Measurements from ENCODE around the gene TRPV5. TPM values are rescaled to one million over a fixed set of nuclear protein-coding genes. Genes with fewer than 3 reads are reported as not detected.

TRPV5 gene
- total RNA-seq, 4 donors from 2014 or later, result not detected

DNA sequence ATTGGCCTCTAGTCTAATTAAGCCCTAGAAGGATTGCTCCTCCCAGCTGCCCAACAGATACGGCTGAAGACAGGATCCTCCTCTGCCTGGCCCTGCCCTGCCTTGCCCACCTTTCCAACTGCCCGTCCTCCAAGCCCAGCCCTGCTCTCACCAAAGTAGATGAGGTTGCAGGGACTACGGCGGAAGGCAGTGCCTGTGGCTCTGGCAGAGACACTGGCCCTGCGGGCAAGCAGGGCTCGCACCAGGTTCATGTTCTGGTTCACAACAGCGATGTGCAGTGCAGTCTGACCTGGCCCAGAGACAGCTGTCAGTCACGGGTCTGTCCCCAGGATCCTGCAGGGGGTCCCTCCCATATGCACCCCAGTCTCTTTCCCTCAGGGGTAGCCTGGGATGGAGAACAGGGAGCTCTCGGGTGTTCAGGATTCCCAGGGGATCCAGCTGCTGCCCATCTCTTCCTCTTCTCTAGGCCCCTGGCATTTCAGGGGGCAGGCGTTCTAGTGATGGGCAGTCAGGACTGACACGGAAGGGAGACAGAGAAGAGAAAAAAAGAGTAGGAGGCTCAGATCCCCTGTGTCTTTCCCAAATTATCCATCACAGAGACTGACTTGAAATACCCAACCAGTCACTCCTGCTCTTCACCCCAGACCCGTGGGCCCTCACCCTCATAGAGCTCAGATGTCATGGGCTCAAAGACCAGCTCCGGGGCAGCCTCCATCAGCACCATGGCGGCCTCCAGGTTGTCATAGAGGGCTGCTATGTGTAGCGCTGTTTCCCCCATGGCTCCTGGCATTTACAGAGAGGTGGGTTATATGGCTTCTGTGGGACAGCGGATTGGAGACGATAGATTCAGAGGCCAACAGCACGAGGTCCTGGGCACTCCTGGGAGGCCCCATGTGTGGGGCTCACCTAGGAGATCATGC is 56.3 kb downstream of the TRPV5 start:
- Histone ChIP-seq H3K4me3 (no peak overlapping the region), H3K36me3 (peaks cover 2% of the 10 kb centered on the region), H3K27ac (no peak overlapping the region), H3K27me3 (peaks cover 9% of the 10 kb centered on the region), H3K4me1 (peaks cover 6% of the 10 kb centered on the region), H3K9me3 (no peaks in the 10 kb centered on the region)
- DNase-seq (ENCODE audit: low spot score in 2 of 2), result peak in 1 of 2 donors; percentile 68
- no peak for TF ChIP-seq POLR2A (IDR thresholded peaks at IDR 0.05)
- TF ChIP-seq POLR2AphosphoS5 (IDR thresholded peaks at IDR 0.05), result no peak
- TF ChIP-seq EP300 (IDR thresholded peaks at IDR 0.05), result no peak
- TF ChIP-seq, protein P1, sequence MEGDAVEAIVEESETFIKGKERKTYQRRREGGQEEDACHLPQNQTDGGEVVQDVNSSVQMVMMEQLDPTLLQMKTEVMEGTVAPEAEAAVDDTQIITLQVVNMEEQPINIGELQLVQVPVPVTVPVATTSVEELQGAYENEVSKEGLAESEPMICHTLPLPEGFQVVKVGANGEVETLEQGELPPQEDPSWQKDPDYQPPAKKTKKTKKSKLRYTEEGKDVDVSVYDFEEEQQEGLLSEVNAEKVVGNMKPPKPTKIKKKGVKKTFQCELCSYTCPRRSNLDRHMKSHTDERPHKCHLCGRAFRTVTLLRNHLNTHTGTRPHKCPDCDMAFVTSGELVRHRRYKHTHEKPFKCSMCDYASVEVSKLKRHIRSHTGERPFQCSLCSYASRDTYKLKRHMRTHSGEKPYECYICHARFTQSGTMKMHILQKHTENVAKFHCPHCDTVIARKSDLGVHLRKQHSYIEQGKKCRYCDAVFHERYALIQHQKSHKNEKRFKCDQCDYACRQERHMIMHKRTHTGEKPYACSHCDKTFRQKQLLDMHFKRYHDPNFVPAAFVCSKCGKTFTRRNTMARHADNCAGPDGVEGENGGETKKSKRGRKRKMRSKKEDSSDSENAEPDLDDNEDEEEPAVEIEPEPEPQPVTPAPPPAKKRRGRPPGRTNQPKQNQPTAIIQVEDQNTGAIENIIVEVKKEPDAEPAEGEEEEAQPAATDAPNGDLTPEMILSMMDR (IDR thresholded peaks at IDR 0.05), result no peak
- 82% methylated on average over 9 of the region's 18 CpGs for WGBS

DNA sequence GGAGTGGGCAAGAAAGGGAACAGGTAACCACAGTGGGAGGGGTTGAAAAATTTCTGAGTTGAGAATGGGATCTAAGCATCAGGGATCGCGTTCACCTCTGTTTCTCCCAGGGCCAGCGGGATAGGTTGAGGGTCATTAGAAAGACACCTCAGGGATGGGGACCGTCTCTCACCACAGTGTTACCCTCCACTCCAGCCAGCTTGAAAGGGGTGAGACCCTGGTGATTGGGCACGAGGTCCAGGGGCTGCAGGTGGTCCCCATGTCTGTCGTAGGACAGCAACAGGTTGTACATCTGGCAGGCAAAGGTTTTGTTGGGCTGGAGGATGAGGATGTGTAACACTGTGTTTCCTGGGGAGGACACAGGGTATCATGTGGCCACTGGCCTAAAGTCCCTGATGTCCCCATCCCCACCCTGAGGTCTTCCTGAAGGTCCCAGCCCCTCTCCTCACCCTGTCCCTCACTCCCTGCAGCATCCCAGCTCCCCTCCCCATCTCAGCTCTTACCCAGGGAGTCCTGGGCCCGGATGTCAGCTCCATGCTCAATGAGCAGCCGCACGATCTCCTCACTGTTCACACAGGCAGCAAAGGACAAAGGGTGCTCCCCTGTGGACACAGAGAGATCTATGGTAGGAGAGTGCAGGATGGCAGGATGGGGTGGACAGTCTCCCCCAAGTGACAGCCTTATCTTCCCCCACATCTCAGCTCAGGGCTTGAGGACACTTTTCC is 57.1 kb downstream of the TRPV5 start:
- Histone ChIP-seq H3K36me3 (peaks cover 10% of the 10 kb centered on the region), H3K27ac (no peak overlapping the region), H3K4me1 (no peaks in the 10 kb centered on the region), H3K4me3 (no peak overlapping the region), H3K27me3 (peaks cover 9% of the 10 kb centered on the region), H3K9me3 (no peaks in the 10 kb centered on the region)
- TF ChIP-seq, protein P1 (IDR thresholded peaks at IDR 0.05), result no peak
- no peak for TF ChIP-seq EP300 (IDR thresholded peaks at IDR 0.05)
- no peak for TF ChIP-seq POLR2AphosphoS5 (IDR thresholded peaks at IDR 0.05)
- no peak for TF ChIP-seq POLR2A (IDR thresholded peaks at IDR 0.05)
- 77% methylated on average over 9 of the region's 9 CpGs for WGBS
- peak in 1 of 2 donors; percentile 65 for DNase-seq (ENCODE audit: low spot score in 2 of 2)

DNA sequence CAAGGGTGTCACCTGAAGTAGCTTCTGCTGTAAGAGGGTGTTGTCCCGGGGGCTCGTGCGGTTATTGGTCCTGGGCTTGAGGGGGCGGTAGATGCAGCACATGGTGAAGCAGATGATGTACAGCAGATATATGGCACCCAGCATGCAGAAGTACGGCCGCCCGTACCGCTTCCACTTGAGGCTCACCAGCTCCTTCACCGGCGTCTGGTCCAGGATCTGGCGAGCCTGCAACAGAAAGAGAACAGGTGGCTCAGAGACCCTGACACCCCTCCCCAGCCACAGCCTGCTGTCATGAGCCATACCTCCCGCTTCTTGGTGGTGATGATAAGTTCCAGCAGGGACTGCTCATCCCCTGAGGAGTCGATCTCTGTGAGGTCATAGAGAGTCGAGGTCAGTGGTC is 58.1 kb downstream of the TRPV5 start:
- TF ChIP-seq POLR2AphosphoS5 (IDR thresholded peaks at IDR 0.05) (no peak), POLR2A (IDR thresholded peaks at IDR 0.05) (no peak), EP300 (IDR thresholded peaks at IDR 0.05) (no peak)
- TF ChIP-seq, protein P1 (IDR thresholded peaks at IDR 0.05), result no peak
- Histone ChIP-seq H3K27ac (no peak overlapping the region), H3K9me3 (no peaks in the 10 kb centered on the region), H3K27me3 (peaks cover 6% of the 10 kb centered on the region), H3K4me3 (no peak overlapping the region), H3K4me1 (no peaks in the 10 kb centered on the region), H3K36me3 (peaks cover 17% of the 10 kb centered on the region)
- WGBS, result 85% methylated on average over 13 of the region's 14 CpGs
- peak; percentile 61 to 64 for DNase-seq (ENCODE audit: low spot score in 2 of 2)

GRCh38 chr7:142874837-142875236 is 58.7 kb downstream of the TRPV5 start:
- H3K27me3 ChIP-seq, result peaks cover 4% of the 10 kb centered on the region
- H3K9me3 ChIP-seq, result no peaks in the 10 kb centered on the region
- H3K4me1 ChIP-seq, result no peaks in the 10 kb centered on the region
- H3K27ac ChIP-seq, result no peak overlapping the region
- 95% methylated on average over 6 of the region's 6 CpGs for WGBS
- no peak overlapping the region for H3K4me3 ChIP-seq
- peaks cover 22% of the 10 kb centered on the region for H3K36me3 ChIP-seq
- peak in 1 of 2 donors; percentile 38 for DNase-seq (ENCODE audit: low spot score in 2 of 2)
- TF ChIP-seq, protein P1 (IDR thresholded peaks at IDR 0.05), result no peak
- no peak for TF ChIP-seq EP300 (IDR thresholded peaks at IDR 0.05)
- no peak for TF ChIP-seq POLR2A (IDR thresholded peaks at IDR 0.05)
- no peak for TF ChIP-seq POLR2AphosphoS5 (IDR thresholded peaks at IDR 0.05)

DNA sequence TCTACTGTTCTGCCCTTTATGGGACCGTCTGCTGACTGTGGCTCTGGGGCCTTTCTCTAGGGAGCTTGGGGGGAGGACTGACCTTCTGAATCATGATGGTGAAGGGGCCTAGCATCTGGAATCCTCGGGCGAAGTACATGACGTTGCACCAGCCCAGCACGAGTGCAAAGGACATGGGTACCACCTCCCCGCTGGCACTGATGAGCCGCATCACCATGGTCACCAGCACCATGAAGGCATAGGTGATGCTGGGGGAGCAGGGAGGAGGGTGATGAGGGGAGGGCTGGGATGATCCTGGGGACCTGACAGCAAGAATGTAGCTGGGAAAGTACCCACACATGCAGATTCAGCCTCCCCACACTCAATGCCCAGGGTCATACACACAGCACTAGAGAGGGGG is 59.1 kb downstream of the TRPV5 start:
- no peaks in the 10 kb centered on the region for H3K9me3 ChIP-seq
- TF ChIP-seq POLR2AphosphoS5 (IDR thresholded peaks at IDR 0.05) (no peak), POLR2A (IDR thresholded peaks at IDR 0.05) (no peak), EP300 (IDR thresholded peaks at IDR 0.05) (no peak)
- TF ChIP-seq, protein P1 (IDR thresholded peaks at IDR 0.05), result no peak
- 84% methylated on average over 7 of the region's 7 CpGs for WGBS
- DNase-seq (ENCODE audit: low spot score in 2 of 2), result peak in 1 of 2 donors; percentile 56
- H3K4me1 ChIP-seq, result no peaks in the 10 kb centered on the region
- peaks cover 25% of the 10 kb centered on the region for H3K36me3 ChIP-seq
- H3K27me3 ChIP-seq, result peaks cover 4% of the 10 kb centered on the region
- no peak overlapping the region for H3K27ac ChIP-seq
- H3K4me3 ChIP-seq, result no peak overlapping the region
